HepG2 (cell line): ENCODE data around the gene SMYD5. TPM values are rescaled to one million over a fixed set of nuclear protein-coding genes. Genes with fewer than 3 reads are reported as not detected.
"Not testable (repeated sequence)": the region's sequence is repeated elsewhere in the genome, so short reads cannot be mapped to it uniquely, and the experiment has no call there.

Experiments used
- ATAC-seq: fragments of 200-7000 bp; cut with Tn5 transposase; 3 replicates; pipeline ENCODE4 v1.9.1; 2020; ENCODE audit warnings: mild to moderate bottlenecking, moderate library complexity
- BruUV-seq: library from RNA; stranded (reverse); fragments of 400-500 nt; replicated peaks from 2 replicates; lab custom pipeline; 2021; lab: Mats Ljungman, UMichigan
- CTCF ChIA-PET: fragments of 300-600 bp; formaldehyde crosslinking; extraction: SDS; loops from one replicate; lab custom pipeline; 2021; ENCODE audit warnings: low total read pairs, inconsistent platforms, low intra/inter-chr PET ratio; lab: Yijun Ruan, JAX
- POLR2A ChIA-PET: fragments of 350-600 bp; sonication (Branson Sonifier 250); formaldehyde crosslinking; loops from one replicate; lab custom pipeline; 2020; ENCODE audit warnings: antibody characterized with exemption, inconsistent platforms; lab: Yijun Ruan, JAX
- DNase-seq: peaks from one replicate; pipeline ENCODE4 v3.0.0-alpha.2; 2015; ENCODE audit warnings: low spot score
- FAIRE-seq: peaks from 3 replicates; lab custom pipeline; 2011; peaks lifted over from hg19 to GRCh38; lab: Jason Lieb, UNC
- H2AFZ ChIP-seq: one replicate; pipeline ENCODE4 v1.6.1; 2011; ENCODE audit warnings: low read length, inconsistent platforms
- H3K27ac ChIP-seq: fragments of 300-600 bp; 3 replicates; pipeline ENCODE4 v1.8.0; 2011; ENCODE audit warnings: mixed run types, mild to moderate bottlenecking, mixed read lengths, low read length, inconsistent platforms; ENCODE audit not compliant: insufficient read depth; ENCODE audit errors: extremely low read length
- H3K27me3 ChIP-seq, 2 experiments: fragments of 200-600 bp in 1 of 2; 2 replicates in 1 of 2; 3 replicates in 1 of 2; pipeline versions ENCODE4 v1.6.0 to v1.8.0; 2011; ENCODE audit warnings: low read length in 2 of 2, mild to moderate bottlenecking in 2 of 2, moderate library complexity in 2 of 2, inconsistent platforms in 1 of 2; ENCODE audit not compliant: insufficient read depth in 2 of 2, control insufficient read depth in 1 of 2
- H3K36me3 ChIP-seq, 2 experiments: fragments of 200-600 bp in 1 of 2; replicated peaks in 1 of 2; 2 replicates in 1 of 2; 3 replicates in 1 of 2; pipeline versions ENCODE4 v1.5.1 to v1.8.0; 2011; ENCODE audit warnings: low read length in 2 of 2, inconsistent platforms in 1 of 2; ENCODE audit not compliant: insufficient read depth in 2 of 2, control insufficient read depth in 1 of 2
- H3K4me1 ChIP-seq: 2 replicates; pipeline ENCODE4 v1.5.1; 2012; ENCODE audit warnings: low read length, inconsistent platforms; ENCODE audit not compliant: insufficient read depth
- H3K4me2 ChIP-seq: 2 replicates; pipeline ENCODE4 v1.6.0; 2011; ENCODE audit warnings: low read depth, low read length, inconsistent platforms
- H3K4me3 ChIP-seq, 3 experiments: fragments of 200-600 bp in 1 of 3; sonication (generic), shearing (Covaris generic) in 1 of 3; replicated peaks in 1 of 3; 2 replicates each; pipeline ENCODE4 v1.5.1; 2011 to 2016; ENCODE audit warnings: low read length in 3 of 3, inconsistent platforms in 2 of 3, low read depth in 2 of 3, mild to moderate bottlenecking in 2 of 3, control low read depth in 1 of 3, mixed read lengths in 1 of 3; ENCODE audit not compliant: insufficient read depth in 1 of 3
- H3K79me2 ChIP-seq: one replicate; pipeline ENCODE4 v1.6.1; 2011; ENCODE audit warnings: low read length, inconsistent platforms; ENCODE audit not compliant: insufficient read depth
- H3K9ac ChIP-seq: 2 replicates; pipeline ENCODE4 v1.6.0; 2011; ENCODE audit warnings: mild to moderate bottlenecking, low read depth, low read length, inconsistent platforms; ENCODE audit not compliant: insufficient read depth
- H3K9me3 ChIP-seq: 2 replicates; pipeline ENCODE4 v1.5.1; 2012; ENCODE audit warnings: mild to moderate bottlenecking, low read length
- H4K20me1 ChIP-seq: 2 replicates; pipeline ENCODE4 v1.6.0; 2011; ENCODE audit warnings: inconsistent platforms, mild to moderate bottlenecking, low read length, moderate library complexity; ENCODE audit not compliant: insufficient read depth
- DMAP1 ChIP-seq: IDR thresholded peaks from 2 replicates; pipeline ENCODE4 v1.6.1; 2016
- HOXD1 ChIP-seq: sonication (generic); formaldehyde crosslinking; IDR thresholded peaks from 2 replicates; pipeline ENCODE4 v1.5.0; 2020; ENCODE audit warnings: missing genetic modification reagents
- TEAD3 ChIP-seq: optimal IDR thresholded peaks from 2 replicates; pipeline ENCODE3; 2016; ENCODE audit warnings: borderline replicate concordance
- ZNF556 ChIP-seq: sonication (generic); formaldehyde crosslinking; IDR thresholded peaks from 2 replicates; pipeline ENCODE4 v1.4.0; 2020; ENCODE audit warnings: mild to moderate bottlenecking, missing genetic modification reagents, borderline replicate concordance
- ZNF567 ChIP-seq: sonication (generic); formaldehyde crosslinking; IDR thresholded peaks from 2 replicates; pipeline ENCODE4 v1.8.1; 2023; ENCODE audit warnings: mild to moderate bottlenecking, missing genetic modification reagents, borderline replicate concordance
- WGBS: methylation state at CpG from one replicate; pipeline ENCODE4 v1.1.6; 2017; ENCODE audit warnings: low lambda C conversion rate; 5-methylcytosine and 5-hydroxymethylcytosine counted together
- in situ Hi-C: cut with HindIII; loops from 2 replicates; pipeline ENCODE4 v1.10.0; 2017; ENCODE audit warnings: low pct_unique_long_range_greater_than_20kb; ENCODE audit not compliant: extremely low pct_ligation_motif_present
- intact Hi-C: fragments of 100-400 bp; cut with micrococcal nuclease; formaldehyde crosslinking; loops from one replicate; pipeline ENCODE4 v1.10.0; 2022; ENCODE audit not compliant: unreplicated experiment
- polyA plus RNA-seq, 8 experiments: library from polyadenylated mRNA; depleted of rRNA in 3 of 8; stranded (reverse) in 7 of 8; unstranded in 1 of 8; fragments of >200 nt; fragmentation: Illumina TruSeq in 4 of 8; extraction: Trizol in 4 of 8; gene quantifications; 2 replicates each; pipeline versions ENCODE4 v1.2.1 to v1.2.3, GENCODE V29; 2011 to 2016; ENCODE audit warnings: low read depth in 4 of 8, missing spikeins in 1 of 8, mixed read lengths in 1 of 8; ENCODE audit not compliant: insufficient read depth in 1 of 8
- total RNA-seq, 5 experiments: library from RNA; depleted of rRNA; stranded (reverse); fragments of >200 nt; fragmentation: Illumina TruSeq; extraction: Trizol; gene quantifications; 2 replicates each; pipeline ENCODE4 v1.2.3, GENCODE V29; 2016; ENCODE audit warnings: low read depth in 1 of 5

SMYD5 gene
- total and polyA plus RNA-seq, 2 of the 13 experiments (the other 11 are each of a cell fraction or from before 2014, with no cell fraction given) = 55.8 to 70.4 TPM

- in situ Hi-C loops, H3K27ac ChIP-seq, H3K79me2 ChIP-seq, H3K9me3 ChIP-seq, DNase-seq, H3K4me3 ChIP-seq, POLR2A ChIA-PET, BruUV-seq, H3K4me2 ChIP-seq, ATAC-seq, H3K36me3 ChIP-seq, H2AFZ ChIP-seq, CTCF ChIA-PET, intact Hi-C loops, FAIRE-seq, H4K20me1 ChIP-seq, H3K9ac ChIP-seq: not testable (repeated sequence)
- Histone ChIP-seq H3K27me3 (peaks cover 5 to 28% of the 10 kb centered on the region in 2 experiments), H3K4me1 (peaks cover 18% of the 10 kb centered on the region)
- WGBS = 11% methylated on average over 7 of the region's 7 CpGs
Measured at GRCh38 chr2:73170341-73170740, 43.7 kb upstream of the SMYD5 start.

- no peak for FAIRE-seq
- TF ChIP-seq ZNF556 = no peak
- TF ChIP-seq, all 625 proteins: peak for 0
- Histone ChIP-seq H3K9ac (no peak overlapping the region), H3K36me3 (no peaks in the 10 kb centered on the region), H3K79me2 (no peaks in the 10 kb centered on the region), H3K9me3 (no peaks in the 10 kb centered on the region), H3K4me2 (no peak overlapping the region), H3K4me1 (peaks cover 43% of the 10 kb centered on the region), H3K27ac (no peak overlapping the region), H3K27me3 (peaks cover 8 to 50% of the 10 kb centered on the region in 2 experiments), H4K20me1 (no peaks in the 10 kb centered on the region), H3K4me3 (no peak overlapping the region), H2AFZ (no peak overlapping the region)
- ChIA-PET POLR2A (no interaction called here), CTCF (no interaction called here)
- intact Hi-C loops (no loop called here), in situ Hi-C loops (no loop called here)
- WGBS = 51% methylated on average over 6 of the region's 6 CpGs
- DNase-seq (no peak), ATAC-seq (no peak)
- BruUV-seq = no TSS peak
Measured at GRCh38 chr2:73172963-73173362, 41.1 kb upstream of the SMYD5 start.

GRCh38 chr2:73173781-73174180 lies 40.3 kb upstream of the SMYD5 start:
- H3K9me3 ChIP-seq = no peaks in the 10 kb centered on the region
- H3K27ac ChIP-seq = no peak overlapping the region
- H3K4me3 ChIP-seq = no peak overlapping the region
- ATAC-seq = no peak
- no peaks in the 10 kb centered on the region for H3K36me3 ChIP-seq
- no peak overlapping the region for H3K4me2 ChIP-seq
- intact Hi-C loops (no loop called here), in situ Hi-C loops (no loop called here)
- H3K9ac ChIP-seq = no peak overlapping the region
- no peak for TF ChIP-seq ZNF567 (CRISPR knock-in tag)
- TF ChIP-seq HOXD1 (CRISPR knock-in tag) = no peak
- TF ChIP-seq TEAD3 (CRISPR knock-in tag) = no peak
- TF ChIP-seq DMAP1 (CRISPR knock-in tag) = no peak
- FAIRE-seq = no peak
- peaks cover 8 to 58% of the 10 kb centered on the region in 2 experiments for H3K27me3 ChIP-seq
- DNase-seq = no peak
- no peaks in the 10 kb centered on the region for H3K79me2 ChIP-seq
- POLR2A ChIA-PET = interaction anchor here (1.0 kb wide), 1 partner anchor 39 kb away, joined by 4 read pairs; no protein-coding TSS in a partner anchor
- no TSS peak for BruUV-seq
- CTCF ChIA-PET = no interaction called here
- no peaks in the 10 kb centered on the region for H4K20me1 ChIP-seq
- peaks cover 48% of the 10 kb centered on the region for H3K4me1 ChIP-seq
- no peak overlapping the region for H2AFZ ChIP-seq
- WGBS = 37% methylated on average over 7 of the region's 7 CpGs
